Hepatocyte (in vitro differentiated cells): ENCODE data around the gene PIK3R5. TPM values are rescaled to one million over a fixed set of nuclear protein-coding genes. Genes with fewer than 3 reads are reported as not detected.

ENCODE experiments used
- DNase-seq: peaks from one replicate; pipeline ENCODE4 v3.0.0-alpha.2; 2016; ENCODE audit warnings: low spot score
- H2AFZ ChIP-seq: fragments of 200-600 bp; sonication (generic); 2 replicates; pipeline ENCODE4 v1.6.0; 2016; ENCODE audit warnings: antibody characterized with exemption, mild to moderate bottlenecking
- H3K27ac ChIP-seq: fragments of 200-600 bp; sonication (generic); 2 replicates; pipeline ENCODE4 v1.5.1; 2016; ENCODE audit warnings: mild to moderate bottlenecking
- H3K27me3 ChIP-seq: fragments of 200-600 bp; sonication (generic); 2 replicates; pipeline ENCODE4 v1.6.1; 2016
- H3K36me3 ChIP-seq: fragments of 200-600 bp; sonication (generic); replicated peaks from 2 replicates; pipeline ENCODE4 v1.5.1; 2016; ENCODE audit warnings: low read depth; ENCODE audit not compliant: insufficient read depth
- H3K4me1 ChIP-seq: fragments of 200-600 bp; sonication (generic); 2 replicates; pipeline ENCODE4 v1.5.1; 2016; ENCODE audit warnings: mild to moderate bottlenecking, moderate library complexity; ENCODE audit not compliant: insufficient read depth
- H3K4me2 ChIP-seq: fragments of 200-600 bp; sonication (generic); 2 replicates; pipeline ENCODE4 v1.6.0; 2016
- H3K4me3 ChIP-seq: fragments of 200-600 bp; sonication (generic); 2 replicates; pipeline ENCODE4 v1.5.1; 2016; ENCODE audit warnings: mild to moderate bottlenecking
- H3K79me2 ChIP-seq: fragments of 200-600 bp; sonication (generic); 2 replicates; pipeline ENCODE4 v1.6.0; 2017; ENCODE audit warnings: mild to moderate bottlenecking
- H3K9me2 ChIP-seq: fragments of 200-600 bp; sonication (generic); replicated peaks from 2 replicates; pipeline ENCODE4 v1.6.0; 2017; ENCODE audit warnings: mild to moderate bottlenecking; ENCODE audit not compliant: insufficient read depth
- H3K9me3 ChIP-seq: fragments of 200-600 bp; sonication (generic); 2 replicates; pipeline ENCODE4 v1.5.1; 2016; ENCODE audit warnings: low read depth, mild to moderate bottlenecking
- H4K20me1 ChIP-seq: fragments of 200-600 bp; sonication (generic); 2 replicates; pipeline ENCODE4 v1.6.0; 2016; ENCODE audit warnings: mild to moderate bottlenecking; ENCODE audit not compliant: insufficient read depth, poor library complexity, severe bottlenecking
- EZH2 ChIP-seq: fragments of 200-600 bp; sonication (generic); IDR thresholded peaks from 2 replicates; pipeline ENCODE4 v1.6.1; 2016; ENCODE audit warnings: antibody characterized with exemption, mild to moderate bottlenecking, borderline replicate concordance
- EZH2phosphoT487 ChIP-seq: fragments of 200-600 bp; sonication (generic); IDR thresholded peaks from one replicate; pipeline ENCODE4 v1.6.1; 2018; ENCODE audit warnings: antibody characterized with exemption, mild to moderate bottlenecking, low read depth, moderate library complexity; ENCODE audit not compliant: unreplicated experiment, severe bottlenecking
- WGBS: methylation state at CpG from one replicate; pipeline ENCODE4 v1.1.6; 2016; ENCODE audit warnings: low lambda C conversion rate; ENCODE audit errors: missing lambda C conversion rate; 5-methylcytosine and 5-hydroxymethylcytosine counted together
- polyA plus RNA-seq: library from polyadenylated mRNA; unstranded; fragments of >200 nt; fragmentation: Nextera tagmentation; extraction: Ambion mirVana; gene quantifications from 2 replicates; pipeline ENCODE4 v1.2.1, GENCODE V29; 2016
- total RNA-seq: library from RNA; depleted of rRNA; stranded (reverse); fragments of >200 nt; gene quantifications from 2 replicates; pipeline ENCODE4 v1.2.3, GENCODE V29; 2014
- TF ChIP-seq, protein P1 (sequence below): fragments of 200-600 bp; sonication (generic); IDR thresholded peaks from 2 replicates; pipeline ENCODE4 v1.5.1; 2016; ENCODE audit warnings: antibody characterized with exemption, mild to moderate bottlenecking; ENCODE audit not compliant: poor library complexity

Gene PIK3R5
- total and polyA plus RNA-seq, 2 experiments from 2014 or later: 2.6 TPM; not detected in 1

DNA sequence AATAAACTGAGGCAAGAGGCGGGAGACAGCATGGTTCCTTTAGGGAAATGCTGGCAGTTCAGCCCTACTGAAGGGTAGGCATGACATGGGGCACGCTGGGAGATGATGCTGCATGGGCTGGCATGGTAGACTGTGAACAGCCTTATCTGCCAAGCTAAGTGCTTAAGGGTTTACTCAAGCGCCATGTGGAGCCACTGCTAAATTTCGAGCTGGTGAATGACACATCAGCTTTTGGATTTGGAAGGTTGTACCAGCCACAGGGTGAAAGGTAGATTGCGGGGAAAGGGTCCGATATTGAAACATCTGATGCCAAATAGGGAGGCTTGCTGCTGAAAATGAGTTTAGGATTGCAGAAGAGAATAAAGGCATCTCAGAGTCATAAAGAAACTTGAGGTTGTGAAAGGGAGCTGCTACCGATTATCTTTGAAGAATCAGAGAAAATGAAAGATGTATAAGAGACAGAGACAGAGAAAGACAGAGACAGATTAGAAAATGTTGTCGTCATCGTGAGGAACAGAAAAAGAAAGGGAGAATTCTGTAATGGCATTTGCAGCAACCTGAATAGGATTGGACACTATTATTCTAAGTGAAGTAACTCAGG, 16.3 kb downstream of the PIK3R5 start:
- no peak for DNase-seq
- no peak overlapping the region for H3K4me2 ChIP-seq
- H3K9me3 ChIP-seq: no peaks in the 10 kb centered on the region
- no peak overlapping the region for H3K27ac ChIP-seq
- no peaks in the 10 kb centered on the region for H3K9me2 ChIP-seq
- no peaks in the 10 kb centered on the region for H3K4me1 ChIP-seq
- H2AFZ ChIP-seq: no peak overlapping the region
- WGBS: 91% methylated on average over 9 of the region's 9 CpGs
- H3K36me3 ChIP-seq: no peaks in the 10 kb centered on the region
- H3K27me3 ChIP-seq: peaks cover 9% of the 10 kb centered on the region
- TF ChIP-seq EZH2phosphoT487 (no peak), EZH2 (no peak)
- TF ChIP-seq, protein P1, sequence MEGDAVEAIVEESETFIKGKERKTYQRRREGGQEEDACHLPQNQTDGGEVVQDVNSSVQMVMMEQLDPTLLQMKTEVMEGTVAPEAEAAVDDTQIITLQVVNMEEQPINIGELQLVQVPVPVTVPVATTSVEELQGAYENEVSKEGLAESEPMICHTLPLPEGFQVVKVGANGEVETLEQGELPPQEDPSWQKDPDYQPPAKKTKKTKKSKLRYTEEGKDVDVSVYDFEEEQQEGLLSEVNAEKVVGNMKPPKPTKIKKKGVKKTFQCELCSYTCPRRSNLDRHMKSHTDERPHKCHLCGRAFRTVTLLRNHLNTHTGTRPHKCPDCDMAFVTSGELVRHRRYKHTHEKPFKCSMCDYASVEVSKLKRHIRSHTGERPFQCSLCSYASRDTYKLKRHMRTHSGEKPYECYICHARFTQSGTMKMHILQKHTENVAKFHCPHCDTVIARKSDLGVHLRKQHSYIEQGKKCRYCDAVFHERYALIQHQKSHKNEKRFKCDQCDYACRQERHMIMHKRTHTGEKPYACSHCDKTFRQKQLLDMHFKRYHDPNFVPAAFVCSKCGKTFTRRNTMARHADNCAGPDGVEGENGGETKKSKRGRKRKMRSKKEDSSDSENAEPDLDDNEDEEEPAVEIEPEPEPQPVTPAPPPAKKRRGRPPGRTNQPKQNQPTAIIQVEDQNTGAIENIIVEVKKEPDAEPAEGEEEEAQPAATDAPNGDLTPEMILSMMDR: no peak
- H4K20me1 ChIP-seq: no peaks in the 10 kb centered on the region
- no peak overlapping the region for H3K4me3 ChIP-seq
- no peaks in the 10 kb centered on the region for H3K79me2 ChIP-seq

DNA sequence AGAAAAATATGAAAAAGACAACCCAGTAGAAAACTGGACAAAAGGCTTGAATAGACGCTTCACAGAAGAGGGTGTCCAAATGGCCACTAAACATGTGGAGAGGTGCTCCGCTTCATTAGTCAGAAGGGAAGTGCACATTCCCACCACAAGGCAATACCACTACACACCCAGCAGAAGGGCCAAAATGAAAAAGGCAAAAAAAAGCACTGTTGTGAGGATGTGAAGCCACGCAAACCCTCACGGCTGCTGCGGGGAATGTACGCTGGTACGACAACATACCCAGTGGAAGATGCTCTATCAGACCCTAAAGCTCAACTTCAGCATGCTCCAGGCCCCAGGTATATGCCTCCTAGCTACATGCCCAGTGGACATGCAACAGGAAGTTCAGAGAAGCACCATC, 17.0 kb downstream of the PIK3R5 start:
- Histone ChIP-seq H3K9me3 (no peaks in the 10 kb centered on the region), H3K4me3 (no peak overlapping the region), H3K9me2 (no peaks in the 10 kb centered on the region), H3K4me2 (no peak overlapping the region), H4K20me1 (no peaks in the 10 kb centered on the region), H2AFZ (no peak overlapping the region), H3K27ac (no peak overlapping the region), H3K79me2 (no peaks in the 10 kb centered on the region), H3K4me1 (no peaks in the 10 kb centered on the region), H3K27me3 (peaks cover 9% of the 10 kb centered on the region), H3K36me3 (no peaks in the 10 kb centered on the region)
- 92% methylated on average over 7 of the region's 7 CpGs for WGBS
- TF ChIP-seq, protein P1: no peak
- TF ChIP-seq EZH2: no peak
- no peak for TF ChIP-seq EZH2phosphoT487
- no peak for DNase-seq

- H3K4me3 ChIP-seq: no peak overlapping the region
- 89% methylated on average over 7 of the region's 7 CpGs for WGBS
- no peak overlapping the region for H3K27ac ChIP-seq
- no peak overlapping the region for H2AFZ ChIP-seq
- H3K79me2 ChIP-seq: no peaks in the 10 kb centered on the region
- H3K36me3 ChIP-seq: no peaks in the 10 kb centered on the region
- no peaks in the 10 kb centered on the region for H4K20me1 ChIP-seq
- no peak overlapping the region for H3K4me2 ChIP-seq
- no peak for TF ChIP-seq EZH2phosphoT487
- TF ChIP-seq EZH2: no peak
- TF ChIP-seq, protein P1: no peak
- H3K9me3 ChIP-seq: no peaks in the 10 kb centered on the region
- DNase-seq: no peak
- H3K4me1 ChIP-seq: no peaks in the 10 kb centered on the region
- peaks cover 9% of the 10 kb centered on the region for H3K27me3 ChIP-seq
- no peaks in the 10 kb centered on the region for H3K9me2 ChIP-seq
Measured at GRCh38 chr17:8947201-8947600, 18.3 kb downstream of the PIK3R5 start.
